Esophagus mucosa (tissue), 1 donor: ENCODE data around the gene LZTS2. TPM values are rescaled to one million over a fixed set of nuclear protein-coding genes. Genes with fewer than 3 reads are reported as not detected.
"Not testable (repeated sequence)": the region's sequence is repeated elsewhere in the genome, so short reads cannot be mapped to it uniquely, and the experiment has no call there.

Experiments used
- ATAC-seq: fragments of 200-7000 bp; cut with Tn5 transposase; one replicate; pipeline ENCODE4 v1.9.1; 2020
- total RNA-seq: library from RNA; stranded (reverse); gene quantifications from one replicate; pipeline ENCODE4 v1.2.4, GENCODE V29; 2023
- donor health status: DM: yes; HTN: yes; CAD: no.

LZTS2 gene
- total RNA-seq, 1 donor from 2014 or later, result 23.0 TPM

DNA sequence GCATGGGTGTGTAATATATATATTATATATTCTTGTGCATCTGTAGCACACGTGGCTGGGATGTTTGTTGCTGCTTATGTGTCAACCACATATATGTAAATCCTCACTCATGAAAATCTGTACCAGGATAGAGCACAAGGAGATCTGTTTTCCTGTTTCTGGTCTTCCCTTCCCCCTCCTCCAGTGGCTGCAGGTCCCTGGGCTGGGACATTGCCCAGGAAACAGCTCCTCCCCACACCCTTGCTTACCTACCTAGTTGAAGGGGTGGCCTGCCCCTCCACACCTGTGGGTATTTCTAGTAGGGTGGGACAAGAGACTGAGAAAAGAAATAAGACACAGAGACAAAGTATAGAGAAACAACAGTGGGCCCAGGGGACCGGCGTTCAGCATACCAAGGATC, 33.7 kb downstream of the LZTS2 start:
- no peak for ATAC-seq

DNA sequence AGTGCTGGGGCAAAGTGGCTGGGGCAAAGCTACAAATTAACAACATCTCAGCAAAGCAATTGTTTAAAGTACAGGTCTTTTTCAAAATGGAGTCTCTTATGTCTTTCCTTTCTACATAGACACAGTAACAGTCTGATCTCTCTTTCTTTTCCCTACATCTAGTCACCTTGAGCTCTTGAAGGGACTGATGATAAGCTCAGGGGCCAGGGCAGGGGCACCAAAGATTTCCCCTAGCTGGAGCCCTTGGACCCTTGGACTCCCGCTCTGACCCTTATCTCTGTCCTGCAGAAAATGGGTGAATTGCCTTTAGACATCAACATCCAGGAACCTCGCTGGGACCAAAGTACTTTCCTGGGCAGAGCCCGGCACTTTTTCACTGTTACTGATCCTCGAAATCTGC, 34.8 kb downstream of the LZTS2 start:
- not testable (repeated sequence) for ATAC-seq

DNA sequence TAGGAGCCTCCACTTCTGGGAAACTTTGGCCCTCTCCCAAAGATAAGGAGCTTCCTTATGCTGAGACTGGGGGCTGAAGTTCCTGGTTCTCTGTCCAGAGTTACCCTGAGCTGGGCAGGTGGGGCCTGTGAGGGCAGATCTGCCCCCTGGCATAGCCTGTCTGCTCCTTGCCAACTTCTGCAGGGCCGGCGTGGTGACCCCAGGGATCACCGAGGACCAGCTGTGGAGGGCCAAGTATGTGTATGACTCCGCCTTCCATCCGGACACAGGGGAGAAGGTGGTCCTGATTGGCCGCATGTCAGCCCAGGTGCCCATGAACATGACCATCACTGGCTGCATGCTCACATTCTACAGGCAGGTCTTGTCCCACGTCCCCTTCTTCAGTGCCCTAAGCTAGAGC, 35.7 kb downstream of the LZTS2 start:
- ATAC-seq, result no peak

DNA sequence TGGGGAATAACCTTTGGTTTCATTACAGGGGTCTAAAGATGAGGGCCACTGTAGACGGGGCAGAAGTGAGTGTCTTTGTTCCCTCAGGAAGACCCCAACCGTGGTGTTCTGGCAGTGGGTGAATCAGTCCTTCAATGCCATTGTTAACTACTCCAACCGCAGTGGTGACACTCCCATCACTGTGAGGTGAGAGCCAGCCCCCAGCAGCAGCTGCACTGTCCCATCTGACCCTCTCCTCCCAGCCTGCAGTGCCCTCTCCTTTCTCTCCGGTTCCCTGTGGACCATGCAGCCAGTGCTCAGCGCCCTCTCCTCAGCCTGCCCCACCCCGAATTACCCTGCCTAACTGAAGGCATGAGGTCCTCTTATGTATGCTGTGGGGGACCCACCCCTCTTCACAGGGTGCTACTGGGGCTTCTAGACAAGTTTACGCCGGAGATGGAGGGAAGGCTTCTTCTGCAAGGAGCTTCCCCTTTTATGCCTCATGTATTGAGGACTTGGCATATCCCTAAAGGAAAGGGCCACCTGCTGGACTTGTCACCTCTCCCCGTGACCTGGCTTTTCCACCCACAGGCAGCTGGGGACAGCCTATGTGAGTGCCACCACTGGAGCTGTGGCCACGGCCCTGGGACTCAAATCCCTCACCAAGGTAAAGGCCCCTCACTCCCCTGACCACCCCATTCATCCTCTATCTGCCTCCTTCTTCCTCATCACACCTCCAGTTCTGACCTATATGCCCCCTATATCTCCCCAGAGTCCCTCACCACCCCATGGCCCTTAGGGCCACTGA, 36.5 kb downstream of the LZTS2 start:
- ATAC-seq, result no peak

DNA sequence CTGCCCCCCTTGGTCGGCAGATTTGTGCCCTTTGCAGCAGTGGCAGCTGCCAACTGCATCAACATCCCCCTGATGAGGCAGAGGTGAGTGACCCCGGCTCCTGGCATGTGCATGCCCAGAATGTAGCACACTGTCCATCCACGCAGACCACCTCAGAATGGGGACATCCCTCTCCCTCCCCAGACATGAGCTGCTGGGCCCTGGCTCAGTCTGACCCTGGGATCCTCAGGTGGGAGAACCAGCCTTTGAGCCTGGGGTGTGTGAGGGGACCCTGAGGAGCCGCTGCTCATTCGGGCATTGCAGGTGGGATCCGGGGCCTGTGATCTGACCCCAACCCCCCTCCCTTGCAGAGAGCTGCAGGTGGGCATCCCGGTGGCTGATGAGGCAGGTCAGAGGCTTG, 37.1 kb downstream of the LZTS2 start:
- ATAC-seq, result no peak

DNA sequence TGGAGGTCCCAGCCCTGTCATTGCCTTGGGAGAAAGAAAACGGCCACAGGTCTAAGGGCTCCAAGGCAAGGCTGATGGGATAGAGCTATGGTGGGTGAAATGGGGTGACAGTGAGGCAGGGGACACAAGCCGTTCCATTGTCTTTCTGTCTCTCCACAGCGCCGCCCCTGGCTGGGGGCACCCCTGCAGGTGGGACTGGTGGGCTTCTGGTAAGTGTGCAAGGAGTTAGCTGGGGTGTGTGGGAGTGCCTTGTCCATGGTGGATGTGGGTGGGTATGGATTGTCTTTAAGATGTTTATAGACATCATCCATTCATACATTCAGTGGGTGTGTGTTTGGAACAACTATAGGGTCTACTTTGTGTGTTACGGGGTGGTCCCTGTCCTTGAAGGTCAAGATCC, 38.9 kb downstream of the LZTS2 start:
- no peak for ATAC-seq

DNA sequence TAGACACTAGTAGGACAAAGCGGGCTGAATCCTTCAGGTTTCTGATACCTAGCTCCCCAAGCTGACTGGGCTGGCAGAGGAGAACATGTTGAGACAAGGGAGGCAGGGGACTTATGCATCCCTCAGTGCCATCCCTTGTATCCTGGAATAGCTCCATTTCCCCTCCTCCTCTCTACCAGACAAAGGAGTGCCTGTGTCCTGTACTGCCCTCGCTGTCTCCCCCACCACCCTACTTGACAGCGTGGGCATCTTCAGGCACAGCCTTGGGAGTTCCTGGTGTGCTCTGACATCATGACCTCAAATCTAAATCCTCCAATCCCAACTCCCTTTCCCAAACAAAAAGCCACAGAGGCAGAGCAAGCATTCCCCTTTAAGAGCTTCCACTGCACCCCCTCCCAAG, 40.5 kb downstream of the LZTS2 start:
- no peak for ATAC-seq

DNA sequence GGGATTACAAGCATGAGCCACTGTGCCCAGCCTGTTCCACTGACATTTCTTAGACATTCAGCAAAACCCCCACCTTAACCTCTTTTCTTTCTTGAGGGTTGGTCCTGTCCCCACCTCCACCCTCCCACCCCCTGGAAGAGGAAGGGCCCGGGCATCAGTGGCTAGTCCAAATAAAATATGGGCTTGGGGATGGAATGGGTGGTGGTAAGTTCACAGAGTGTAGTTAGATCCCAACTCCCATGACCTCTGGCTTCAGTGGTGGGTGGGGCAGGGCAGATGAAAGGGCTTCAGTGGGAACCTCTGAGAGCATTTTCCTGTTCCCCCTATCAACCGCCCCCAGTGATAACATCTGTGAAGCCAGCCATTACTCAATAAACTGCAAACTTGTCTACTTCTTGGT, 41.2 kb downstream of the LZTS2 start:
- no peak for ATAC-seq

DNA sequence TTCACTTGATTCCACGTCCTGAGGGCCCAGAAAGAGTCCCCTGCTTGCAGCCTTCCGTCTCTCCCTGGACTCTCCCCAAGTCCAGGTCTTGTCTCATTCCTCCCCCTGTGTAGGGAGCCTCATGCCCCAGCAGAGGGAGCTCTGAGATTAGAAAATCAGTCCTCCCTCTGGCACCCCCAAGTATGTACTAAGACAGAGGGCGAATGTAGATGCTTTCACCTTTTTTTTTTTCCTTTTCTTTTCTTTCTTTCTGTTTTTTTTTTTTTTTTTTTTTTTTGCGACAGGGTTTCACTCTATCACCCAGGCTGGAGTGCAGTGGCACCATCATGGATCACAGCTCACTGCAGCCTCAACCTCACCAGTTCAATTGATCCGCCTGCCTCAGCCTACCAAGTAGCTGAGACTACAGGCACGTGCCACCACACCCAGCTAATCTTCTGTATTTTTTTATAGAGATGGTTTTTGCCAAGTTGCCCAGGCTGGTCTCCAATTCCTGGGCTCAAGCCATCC, 41.7 kb downstream of the LZTS2 start:
- peak; percentile 75 for ATAC-seq

DNA sequence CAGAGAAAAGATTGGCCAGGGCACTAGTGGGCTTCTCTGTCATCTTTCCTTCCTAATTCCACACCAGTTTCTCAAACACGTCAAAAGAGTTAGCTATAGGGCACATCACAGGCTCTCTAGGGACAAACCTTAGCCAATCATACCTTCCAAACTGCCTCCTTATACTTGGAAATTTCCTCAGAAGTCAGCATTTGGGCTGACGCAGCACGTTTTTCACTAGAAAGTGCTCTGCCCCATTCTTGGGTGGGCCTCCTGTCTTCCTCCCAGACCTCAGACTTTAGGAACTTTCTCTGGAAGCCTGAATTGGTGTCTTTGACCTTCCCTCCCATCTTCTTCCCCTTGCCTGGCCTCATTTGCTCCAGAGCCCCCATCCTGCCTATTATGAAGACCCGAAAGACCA, 42.5 kb downstream of the LZTS2 start:
- ATAC-seq, result no peak

DNA sequence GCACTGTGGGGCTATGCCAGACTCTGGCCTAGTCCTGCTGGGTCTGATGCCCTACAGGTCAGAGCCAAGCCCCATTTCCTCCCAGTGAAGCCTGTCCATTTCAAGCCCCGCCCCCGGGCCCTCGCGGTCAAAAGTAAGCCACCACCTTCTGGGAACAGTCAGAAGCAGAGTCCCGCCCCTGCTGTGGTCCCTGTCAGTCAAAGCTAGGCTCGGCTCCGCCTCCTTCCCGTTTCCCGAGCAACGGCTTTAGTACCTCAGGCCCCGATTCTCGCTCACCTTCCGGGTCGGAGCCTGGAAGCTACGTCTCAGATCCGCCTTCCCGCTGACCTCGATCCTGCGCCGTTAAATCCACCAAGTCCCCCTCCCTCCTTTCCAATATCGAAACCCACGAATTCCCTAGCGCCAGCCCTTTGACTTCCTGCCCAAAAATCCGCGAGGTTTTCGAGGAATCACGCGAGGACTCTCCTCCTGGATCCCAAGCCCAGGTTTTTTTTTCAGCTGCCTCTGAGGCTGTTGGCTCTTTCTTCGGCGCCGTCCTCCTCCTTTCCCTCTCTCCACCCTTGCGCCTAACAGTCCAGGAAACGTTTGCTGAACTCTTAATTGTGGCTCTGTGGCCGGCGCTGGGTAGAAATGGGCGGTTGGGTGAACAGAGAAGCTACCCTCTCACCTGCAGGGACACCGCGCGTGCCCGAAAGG, 43.2 kb downstream of the LZTS2 start:
- ATAC-seq, result peak; percentile 91

DNA sequence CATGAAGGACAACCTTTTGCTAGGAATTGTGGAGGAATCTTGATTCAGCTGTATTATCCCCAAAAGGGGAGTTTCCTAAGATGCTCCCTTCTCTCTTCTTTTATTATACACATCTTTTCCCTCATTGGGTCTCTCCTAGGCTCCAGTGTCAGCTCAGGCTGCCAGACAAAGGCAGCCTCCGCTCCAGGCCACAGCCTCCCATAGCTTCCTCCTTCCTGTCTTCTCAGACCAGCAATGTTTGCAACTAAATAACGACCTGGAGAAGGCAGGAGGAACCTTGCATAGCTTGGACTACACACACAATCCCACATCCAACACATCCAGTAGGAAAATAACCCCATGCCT, 43.7 kb downstream of the LZTS2 start:
- no peak for ATAC-seq

DNA sequence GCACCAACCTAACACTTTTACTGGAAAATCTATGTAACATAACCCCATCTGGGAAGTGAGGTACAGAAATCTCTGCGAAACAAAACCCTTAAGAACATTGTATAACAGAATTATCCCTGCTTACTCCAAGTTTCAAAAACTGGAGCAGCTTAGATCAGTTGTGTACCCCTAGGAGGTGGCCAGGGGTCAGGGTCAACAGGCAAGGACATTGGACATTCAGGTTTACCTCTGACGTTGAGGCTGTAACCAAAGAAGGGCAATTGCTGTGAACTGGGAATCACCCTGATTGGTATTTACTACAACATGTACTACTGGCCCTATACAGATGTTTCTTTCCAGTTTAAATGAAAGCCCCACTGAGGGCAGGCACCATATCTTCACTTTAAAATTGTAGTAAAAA, 44.5 kb downstream of the LZTS2 start:
- ATAC-seq, result no peak

DNA sequence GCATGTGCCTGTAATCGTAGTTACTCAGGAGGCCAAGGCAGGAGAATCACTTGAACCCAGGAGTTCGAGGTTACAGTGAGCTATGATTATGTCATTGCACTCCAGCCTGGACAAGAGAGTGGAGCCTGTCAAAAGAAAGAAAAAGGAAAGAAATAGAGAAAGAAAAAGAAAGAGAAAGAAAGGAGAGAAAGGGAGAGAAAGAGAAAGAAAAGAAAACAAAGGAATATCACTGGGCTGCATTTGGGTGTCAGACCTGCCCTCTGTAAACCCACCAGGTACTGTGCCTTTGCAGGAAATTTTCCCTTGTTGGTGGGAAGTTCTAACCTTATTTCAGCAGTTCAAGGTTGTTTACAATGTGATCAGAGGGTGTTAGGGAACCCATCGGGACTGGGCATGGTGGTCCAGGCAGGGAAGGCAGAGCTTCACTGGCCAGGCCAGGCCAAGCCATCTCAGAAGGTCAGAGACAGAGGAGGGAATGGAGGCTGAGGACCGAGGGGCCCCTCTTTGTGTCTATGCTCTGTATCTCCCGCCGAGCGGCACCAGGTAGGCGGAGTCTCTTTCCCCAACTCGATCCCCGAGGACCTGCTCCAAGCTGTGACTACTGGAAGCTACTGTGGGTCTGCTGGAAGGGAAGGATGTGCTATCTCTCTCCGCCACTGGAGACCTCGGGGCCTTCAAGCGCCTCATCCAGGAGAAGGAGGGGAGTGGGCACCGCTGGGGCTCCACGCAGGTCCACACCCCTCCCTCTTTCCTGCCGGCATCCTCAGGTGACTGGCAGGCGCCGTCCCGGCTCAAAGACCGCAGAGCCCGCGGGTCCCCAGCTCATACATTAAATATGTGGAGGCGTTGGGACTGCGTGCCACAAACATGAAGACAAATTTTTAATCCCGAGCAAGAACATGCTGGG, 47.0 kb downstream of the LZTS2 start:
- ATAC-seq, result no peak

DNA sequence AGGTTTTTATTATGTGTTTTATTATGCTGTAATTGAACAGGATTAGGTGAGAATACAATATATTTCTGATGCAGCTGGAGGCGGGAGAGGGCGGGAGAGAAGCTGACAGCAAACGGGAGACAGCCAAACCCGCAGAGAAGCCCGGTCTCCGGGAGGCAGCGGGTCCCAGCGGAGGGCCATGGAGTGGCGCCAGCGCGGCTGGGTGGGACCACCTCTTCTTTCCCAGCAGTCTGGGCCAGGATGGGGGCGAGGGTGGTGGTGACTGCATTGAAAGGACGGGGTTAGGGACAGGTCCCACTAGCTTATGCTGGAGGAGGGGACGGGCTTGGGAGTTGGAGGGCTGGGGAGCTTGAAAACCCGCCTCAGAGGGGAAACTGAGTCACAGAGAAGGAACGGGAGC, 47.7 kb downstream of the LZTS2 start:
- ATAC-seq, result no peak

DNA sequence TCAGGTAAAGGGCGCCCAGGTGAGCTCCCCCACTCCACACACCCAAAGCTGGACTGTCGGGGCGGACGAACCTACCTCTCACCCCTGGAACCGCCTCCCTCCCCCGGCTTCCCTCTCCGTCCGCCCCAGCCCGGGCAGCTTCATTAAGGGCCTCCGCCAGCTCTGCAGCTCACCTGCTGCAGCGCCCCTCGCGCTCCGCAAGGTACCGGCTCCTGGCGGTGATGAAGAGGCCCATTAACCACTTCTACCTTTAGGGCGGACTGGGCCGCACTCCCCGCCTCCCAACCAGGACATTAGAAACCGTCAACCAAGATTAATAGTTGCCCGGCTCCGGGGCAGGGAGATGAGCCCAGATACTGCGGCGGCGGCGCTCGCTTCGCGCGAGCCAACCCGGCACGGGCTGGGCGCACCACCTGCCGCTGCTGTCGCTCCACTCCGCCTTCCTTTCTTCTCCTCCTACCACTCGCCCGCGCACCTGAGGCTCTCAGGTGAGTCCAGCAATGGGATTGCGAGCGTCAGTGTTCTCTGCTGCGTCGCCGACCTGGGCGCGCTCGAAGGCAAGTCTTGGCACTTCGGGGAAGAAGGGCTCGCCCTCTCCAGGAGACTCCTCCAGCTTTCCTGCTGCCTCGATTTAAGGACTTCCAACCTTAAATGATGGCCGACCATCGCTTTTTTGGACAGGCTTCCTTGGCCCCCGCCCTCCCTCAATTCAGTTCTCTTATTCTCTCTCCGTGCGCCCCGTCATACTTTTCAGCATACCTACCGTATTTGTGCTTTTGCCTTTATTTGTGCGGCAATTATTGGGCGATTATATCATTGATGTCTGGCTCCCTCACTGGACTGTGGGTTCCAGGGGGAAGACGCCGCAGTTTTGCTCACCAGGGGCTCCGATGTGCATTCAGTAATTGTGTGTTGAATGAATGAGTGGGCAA, 48.6 kb downstream of the LZTS2 start:
- ATAC-seq, result peak; percentile 61

DNA sequence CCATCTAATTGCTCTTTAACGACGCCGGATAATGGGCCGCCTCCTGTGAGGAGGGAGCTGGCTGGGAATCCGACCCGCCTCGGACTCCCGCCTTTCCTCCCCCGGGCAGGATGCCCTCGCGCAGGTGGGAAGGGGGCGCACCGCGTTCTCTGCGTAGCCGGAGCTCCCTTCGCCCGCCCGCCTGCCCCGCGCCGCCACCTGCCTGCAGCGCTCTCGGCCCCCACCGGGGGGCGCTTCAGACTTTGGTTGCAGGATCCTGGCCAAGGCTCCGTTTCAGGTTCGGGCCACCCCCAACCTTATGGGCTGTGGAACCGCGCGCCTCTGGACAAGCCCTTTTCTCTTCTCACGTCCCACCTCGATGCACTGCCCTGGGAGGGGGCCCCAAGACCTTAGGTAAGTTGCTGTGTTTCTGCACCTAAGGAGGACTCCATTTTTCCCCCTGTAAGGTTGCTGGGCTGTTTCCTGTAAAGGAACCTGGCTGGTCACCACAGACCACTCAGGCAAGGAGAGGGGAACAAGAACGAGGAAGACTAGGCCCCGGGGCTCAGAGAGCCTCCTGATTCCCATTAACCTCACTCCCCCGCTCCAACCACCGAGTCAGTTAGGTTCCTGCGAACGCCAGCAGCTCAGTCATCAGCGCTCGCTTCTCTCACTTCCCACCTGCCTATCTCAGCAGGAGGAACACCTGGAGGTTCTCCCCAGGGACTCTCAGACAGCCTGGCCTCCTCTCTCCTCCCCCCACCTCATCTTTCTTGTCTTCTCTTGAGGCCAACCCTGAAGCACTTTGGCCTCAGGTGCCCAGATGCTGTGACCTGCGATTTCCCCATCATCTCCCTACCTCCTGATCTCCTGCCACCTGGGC, 50.8 kb downstream of the LZTS2 start:
- ATAC-seq, result peak; percentile 60

DNA sequence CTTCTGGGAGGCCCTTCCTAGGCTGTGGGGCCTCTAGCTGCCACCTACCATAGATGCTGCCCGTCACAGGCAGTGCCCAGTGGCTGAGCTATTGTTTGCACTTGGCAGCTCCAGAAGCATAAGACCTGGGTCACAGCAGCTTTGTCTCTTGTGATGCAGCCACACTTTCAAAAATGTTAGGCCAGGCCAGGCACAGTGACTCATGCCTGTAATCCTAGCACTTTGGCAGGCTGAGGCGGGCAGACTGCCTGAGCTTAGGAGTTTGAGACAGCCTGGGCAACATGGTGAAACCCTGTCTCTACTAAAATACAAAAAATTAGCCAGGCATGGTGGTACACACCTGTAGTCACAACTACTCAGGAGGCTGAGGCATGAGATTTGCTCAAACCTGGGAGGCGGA, 52.7 kb downstream of the LZTS2 start:
- ATAC-seq, result peak; percentile 65

DNA sequence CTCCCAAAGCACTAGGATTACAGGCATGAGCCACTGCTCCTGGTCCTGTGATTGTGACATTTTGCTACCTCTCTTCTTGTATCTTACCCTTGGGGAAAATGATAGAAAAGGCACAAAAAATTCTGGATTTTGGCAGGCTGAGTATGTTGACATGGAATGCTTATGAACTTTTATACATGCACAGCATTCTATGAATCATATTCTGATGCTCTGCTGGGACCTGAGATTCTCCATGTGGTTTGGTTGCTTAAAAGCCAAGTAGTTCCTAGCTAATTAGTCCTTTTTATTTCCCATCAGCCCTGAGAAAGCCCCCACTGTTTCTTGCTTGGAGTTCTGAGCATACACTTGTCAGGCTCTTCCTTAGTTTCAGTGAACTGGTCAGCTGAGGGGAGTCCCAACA, 53.9 kb downstream of the LZTS2 start:
- no peak for ATAC-seq

DNA sequence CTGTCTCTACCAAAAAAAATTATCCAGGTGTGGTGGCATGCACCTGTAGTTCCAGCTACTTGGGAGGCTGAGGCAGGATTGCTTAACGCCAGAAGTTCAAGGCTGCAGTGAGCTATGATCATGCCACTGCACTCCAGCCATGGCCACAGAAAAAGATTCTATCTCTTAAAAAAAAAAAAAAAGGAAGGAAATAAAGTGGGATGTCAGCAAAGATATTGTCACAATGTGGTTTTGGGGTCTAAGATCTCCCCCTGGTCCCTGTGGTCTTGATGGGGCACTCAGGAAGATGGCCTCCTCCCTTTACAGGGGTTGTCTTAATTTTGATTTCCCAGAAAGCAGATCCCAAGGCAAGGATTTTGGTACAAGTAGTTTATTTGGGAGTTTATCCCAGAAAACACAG, 54.7 kb downstream of the LZTS2 start:
- no peak for ATAC-seq

DNA sequence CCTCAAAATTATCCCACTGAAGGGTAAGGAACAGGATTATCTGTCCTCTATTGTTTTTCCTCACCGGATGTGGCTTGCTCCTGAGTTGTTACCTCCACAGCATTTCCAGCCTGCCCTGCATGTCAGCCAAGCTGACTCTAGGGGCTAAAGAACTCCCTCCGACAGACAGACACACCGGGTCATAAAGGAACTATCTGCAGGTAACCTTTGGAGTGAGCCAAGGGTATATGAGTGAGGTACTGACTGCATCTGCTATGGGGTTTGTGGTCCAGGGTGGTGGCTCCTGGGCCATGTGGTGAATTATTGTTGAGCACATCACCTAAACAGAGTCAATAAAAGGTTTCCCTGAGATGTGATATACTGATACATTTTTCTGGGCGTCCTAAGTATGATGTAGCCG, 55.3 kb downstream of the LZTS2 start:
- no peak for ATAC-seq
